ENCODE results near the gene SLC25A12. TPM values are rescaled to one million over a fixed set of nuclear protein-coding genes. Genes with fewer than 3 reads are reported as not detected.

SLC25A12 gene
- total and polyA plus RNA-seq, 2 of the 13 experiments (the other 11 are each of a cell fraction or from before 2014, with no cell fraction given), result 8.1 to 15.9 TPM

DNA sequence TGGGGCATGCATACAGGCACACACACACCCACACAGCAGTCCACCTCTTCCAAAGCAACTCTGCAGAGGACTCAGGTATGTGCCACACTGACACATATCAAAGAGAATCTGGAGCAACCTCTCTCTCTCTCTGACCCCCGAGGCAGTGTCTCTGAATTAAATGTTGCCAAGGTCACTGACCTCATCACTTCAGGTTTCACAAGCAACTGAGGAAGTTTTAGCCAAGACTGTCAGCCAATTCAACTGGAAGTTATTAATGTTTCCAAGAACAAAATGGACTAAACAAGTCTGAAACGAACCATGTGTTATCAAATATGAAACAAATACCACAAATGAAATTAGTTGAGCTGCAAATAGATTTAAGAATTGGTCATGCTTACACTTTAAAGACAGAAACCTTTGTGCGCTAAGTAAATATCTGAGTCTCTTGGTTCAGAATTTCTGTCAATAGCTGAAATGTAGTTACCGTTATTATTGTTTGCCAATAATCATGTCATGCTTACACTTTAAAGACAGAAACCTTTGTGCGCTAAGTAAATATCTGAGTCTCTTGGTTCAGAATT lies 86.1 kb downstream of the SLC25A12 start (continued):
- no peak for TF ChIP-seq JUNB (CRISPR knock-in tag; IDR thresholded peaks at IDR 0.05; ENCODE audit: borderline replicate concordance)
- TF ChIP-seq, protein P1, sequence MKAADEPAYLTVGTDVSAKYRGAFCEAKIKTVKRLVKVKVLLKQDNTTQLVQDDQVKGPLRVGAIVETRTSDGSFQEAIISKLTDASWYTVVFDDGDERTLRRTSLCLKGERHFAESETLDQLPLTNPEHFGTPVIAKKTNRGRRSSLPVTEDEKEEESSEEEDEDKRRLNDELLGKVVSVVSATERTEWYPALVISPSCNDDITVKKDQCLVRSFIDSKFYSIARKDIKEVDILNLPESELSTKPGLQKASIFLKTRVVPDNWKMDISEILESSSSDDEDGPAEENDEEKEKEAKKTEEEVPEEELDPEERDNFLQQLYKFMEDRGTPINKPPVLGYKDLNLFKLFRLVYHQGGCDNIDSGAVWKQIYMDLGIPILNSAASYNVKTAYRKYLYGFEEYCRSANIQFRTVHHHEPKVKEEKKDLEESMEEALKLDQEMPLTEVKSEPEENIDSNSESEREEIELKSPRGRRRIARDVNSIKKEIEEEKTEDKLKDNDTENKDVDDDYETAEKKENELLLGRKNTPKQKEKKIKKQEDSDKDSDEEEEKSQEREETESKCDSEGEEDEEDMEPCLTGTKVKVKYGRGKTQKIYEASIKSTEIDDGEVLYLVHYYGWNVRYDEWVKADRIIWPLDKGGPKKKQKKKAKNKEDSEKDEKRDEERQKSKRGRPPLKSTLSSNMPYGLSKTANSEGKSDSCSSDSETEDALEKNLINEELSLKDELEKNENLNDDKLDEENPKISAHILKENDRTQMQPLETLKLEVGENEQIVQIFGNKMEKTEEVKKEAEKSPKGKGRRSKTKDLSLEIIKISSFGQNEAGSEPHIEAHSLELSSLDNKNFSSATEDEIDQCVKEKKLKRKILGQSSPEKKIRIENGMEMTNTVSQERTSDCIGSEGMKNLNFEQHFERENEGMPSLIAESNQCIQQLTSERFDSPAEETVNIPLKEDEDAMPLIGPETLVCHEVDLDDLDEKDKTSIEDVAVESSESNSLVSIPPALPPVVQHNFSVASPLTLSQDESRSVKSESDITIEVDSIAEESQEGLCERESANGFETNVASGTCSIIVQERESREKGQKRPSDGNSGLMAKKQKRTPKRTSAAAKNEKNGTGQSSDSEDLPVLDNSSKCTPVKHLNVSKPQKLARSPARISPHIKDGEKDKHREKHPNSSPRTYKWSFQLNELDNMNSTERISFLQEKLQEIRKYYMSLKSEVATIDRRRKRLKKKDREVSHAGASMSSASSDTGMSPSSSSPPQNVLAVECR (CRISPR knock-in tag; IDR thresholded peaks at IDR 0.05; ENCODE audit: borderline replicate concordance), result no peak
- TF ChIP-seq MEIS1 (CRISPR knock-in tag; IDR thresholded peaks at IDR 0.05; ENCODE audit: borderline replicate concordance), result no peak; the same call in 1 of the 2 replicates
- TF ChIP-seq HNRNPL (IDR thresholded peaks at IDR 0.05; ENCODE audit: low read depth, low read length), result no peak
- peak; percentile 41; the same call in 1 of the 2 replicates for TF ChIP-seq ATF1 (CRISPR knock-in tag; IDR thresholded peaks at IDR 0.05)
- TF ChIP-seq, protein P2, sequence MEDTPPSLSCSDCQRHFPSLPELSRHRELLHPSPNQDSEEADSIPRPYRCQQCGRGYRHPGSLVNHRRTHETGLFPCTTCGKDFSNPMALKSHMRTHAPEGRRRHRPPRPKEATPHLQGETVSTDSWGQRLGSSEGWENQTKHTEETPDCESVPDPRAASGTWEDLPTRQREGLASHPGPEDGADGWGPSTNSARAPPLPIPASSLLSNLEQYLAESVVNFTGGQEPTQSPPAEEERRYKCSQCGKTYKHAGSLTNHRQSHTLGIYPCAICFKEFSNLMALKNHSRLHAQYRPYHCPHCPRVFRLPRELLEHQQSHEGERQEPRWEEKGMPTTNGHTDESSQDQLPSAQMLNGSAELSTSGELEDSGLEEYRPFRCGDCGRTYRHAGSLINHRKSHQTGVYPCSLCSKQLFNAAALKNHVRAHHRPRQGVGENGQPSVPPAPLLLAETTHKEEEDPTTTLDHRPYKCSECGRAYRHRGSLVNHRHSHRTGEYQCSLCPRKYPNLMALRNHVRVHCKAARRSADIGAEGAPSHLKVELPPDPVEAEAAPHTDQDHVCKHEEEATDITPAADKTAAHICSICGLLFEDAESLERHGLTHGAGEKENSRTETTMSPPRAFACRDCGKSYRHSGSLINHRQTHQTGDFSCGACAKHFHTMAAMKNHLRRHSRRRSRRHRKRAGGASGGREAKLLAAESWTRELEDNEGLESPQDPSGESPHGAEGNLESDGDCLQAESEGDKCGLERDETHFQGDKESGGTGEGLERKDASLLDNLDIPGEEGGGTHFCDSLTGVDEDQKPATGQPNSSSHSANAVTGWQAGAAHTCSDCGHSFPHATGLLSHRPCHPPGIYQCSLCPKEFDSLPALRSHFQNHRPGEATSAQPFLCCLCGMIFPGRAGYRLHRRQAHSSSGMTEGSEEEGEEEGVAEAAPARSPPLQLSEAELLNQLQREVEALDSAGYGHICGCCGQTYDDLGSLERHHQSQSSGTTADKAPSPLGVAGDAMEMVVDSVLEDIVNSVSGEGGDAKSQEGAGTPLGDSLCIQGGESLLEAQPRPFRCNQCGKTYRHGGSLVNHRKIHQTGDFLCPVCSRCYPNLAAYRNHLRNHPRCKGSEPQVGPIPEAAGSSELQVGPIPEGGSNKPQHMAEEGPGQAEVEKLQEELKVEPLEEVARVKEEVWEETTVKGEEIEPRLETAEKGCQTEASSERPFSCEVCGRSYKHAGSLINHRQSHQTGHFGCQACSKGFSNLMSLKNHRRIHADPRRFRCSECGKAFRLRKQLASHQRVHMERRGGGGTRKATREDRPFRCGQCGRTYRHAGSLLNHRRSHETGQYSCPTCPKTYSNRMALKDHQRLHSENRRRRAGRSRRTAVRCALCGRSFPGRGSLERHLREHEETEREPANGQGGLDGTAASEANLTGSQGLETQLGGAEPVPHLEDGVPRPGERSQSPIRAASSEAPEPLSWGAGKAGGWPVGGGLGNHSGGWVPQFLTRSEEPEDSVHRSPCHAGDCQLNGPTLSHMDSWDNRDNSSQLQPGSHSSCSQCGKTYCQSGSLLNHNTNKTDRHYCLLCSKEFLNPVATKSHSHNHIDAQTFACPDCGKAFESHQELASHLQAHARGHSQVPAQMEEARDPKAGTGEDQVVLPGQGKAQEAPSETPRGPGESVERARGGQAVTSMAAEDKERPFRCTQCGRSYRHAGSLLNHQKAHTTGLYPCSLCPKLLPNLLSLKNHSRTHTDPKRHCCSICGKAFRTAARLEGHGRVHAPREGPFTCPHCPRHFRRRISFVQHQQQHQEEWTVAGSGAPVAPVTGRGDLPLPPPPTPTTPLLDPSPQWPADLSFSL (CRISPR knock-in tag; IDR thresholded peaks at IDR 0.05), result peak; percentile 17; the same call in 1 of the 2 replicates
- no peak for TF ChIP-seq MAFG (CRISPR knock-in tag; IDR thresholded peaks at IDR 0.05)
- TF ChIP-seq RAD21 (CRISPR knock-in tag; IDR thresholded peaks at IDR 0.05), result no peak
- TF ChIP-seq, protein P3, sequence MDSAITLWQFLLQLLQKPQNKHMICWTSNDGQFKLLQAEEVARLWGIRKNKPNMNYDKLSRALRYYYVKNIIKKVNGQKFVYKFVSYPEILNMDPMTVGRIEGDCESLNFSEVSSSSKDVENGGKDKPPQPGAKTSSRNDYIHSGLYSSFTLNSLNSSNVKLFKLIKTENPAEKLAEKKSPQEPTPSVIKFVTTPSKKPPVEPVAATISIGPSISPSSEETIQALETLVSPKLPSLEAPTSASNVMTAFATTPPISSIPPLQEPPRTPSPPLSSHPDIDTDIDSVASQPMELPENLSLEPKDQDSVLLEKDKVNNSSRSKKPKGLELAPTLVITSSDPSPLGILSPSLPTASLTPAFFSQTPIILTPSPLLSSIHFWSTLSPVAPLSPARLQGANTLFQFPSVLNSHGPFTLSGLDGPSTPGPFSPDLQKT (CRISPR knock-in tag; IDR thresholded peaks at IDR 0.05; ENCODE audit: borderline replicate concordance), result no peak
- TF ChIP-seq, protein P4, sequence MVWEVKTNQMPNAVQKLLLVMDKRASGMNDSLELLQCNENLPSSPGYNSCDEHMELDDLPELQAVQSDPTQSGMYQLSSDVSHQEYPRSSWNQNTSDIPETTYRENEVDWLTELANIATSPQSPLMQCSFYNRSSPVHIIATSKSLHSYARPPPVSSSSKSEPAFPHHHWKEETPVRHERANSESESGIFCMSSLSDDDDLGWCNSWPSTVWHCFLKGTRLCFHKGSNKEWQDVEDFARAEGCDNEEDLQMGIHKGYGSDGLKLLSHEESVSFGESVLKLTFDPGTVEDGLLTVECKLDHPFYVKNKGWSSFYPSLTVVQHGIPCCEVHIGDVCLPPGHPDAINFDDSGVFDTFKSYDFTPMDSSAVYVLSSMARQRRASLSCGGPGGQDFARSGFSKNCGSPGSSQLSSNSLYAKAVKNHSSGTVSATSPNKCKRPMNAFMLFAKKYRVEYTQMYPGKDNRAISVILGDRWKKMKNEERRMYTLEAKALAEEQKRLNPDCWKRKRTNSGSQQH (CRISPR knock-in tag; IDR thresholded peaks at IDR 0.05; ENCODE audit: low read depth), result no peak
- no peak for TF ChIP-seq RARG (CRISPR knock-in tag; IDR thresholded peaks at IDR 0.05; ENCODE audit: low read depth)
- no peak for TF ChIP-seq NFE2L2 (IDR thresholded peaks at IDR 0.05; ENCODE audit: low read length)
- TF ChIP-seq ARNTL (CRISPR knock-in tag; IDR thresholded peaks at IDR 0.05), result no peak
- TF ChIP-seq ADNP (CRISPR knock-in tag; IDR thresholded peaks at IDR 0.05), result no peak
- no peak for TF ChIP-seq ZSCAN9 (CRISPR knock-in tag; IDR thresholded peaks at IDR 0.05; ENCODE audit: borderline replicate concordance)
- no peak for TF ChIP-seq ZNF468 (CRISPR knock-in tag; IDR thresholded peaks at IDR 0.05)
- no peak for TF ChIP-seq ZNF510 (CRISPR knock-in tag; IDR thresholded peaks at IDR 0.05; ENCODE audit: low read depth)
